Measurements from ENCODE around the gene PLEKHH1. TPM values are rescaled to one million over a fixed set of nuclear protein-coding genes. Genes with fewer than 3 reads are reported as not detected.
"Not testable (repeated sequence)": the region's sequence is repeated elsewhere in the genome, so short reads cannot be mapped to it uniquely, and the experiment has no call there.

Gene PLEKHH1
- total RNA-seq, 4 donors from 2014 or later, result 0.75 to 3.4 (median 2.5) TPM

- peak; percentile 94 to 98 for TF ChIP-seq POLR2A (IDR thresholded peaks at IDR 0.05)
- peak in 1 of 5 experiments; percentile 16 for TF ChIP-seq CTCF (IDR thresholded peaks at IDR 0.05 in 4 of 5, conservative IDR thresholded peaks at IDR 0.05 in 1 of 5)
- intact Hi-C loops (cut with DNase I; ENCODE audit: low total_unique reads) (loop anchor here (1.0 to 10.0 kb wide), 6 partner anchors 48 to 1533 kb away; partner anchors contain the start of genes DCAF5, RAD51B, VTI1B and ZFYVE26), in situ Hi-C loops (cut with MboI; ENCODE audit: low sequenced_read_pairs in 4 of 4) (loop anchor here (5.0 to 10.0 kb wide), 5 partner anchors 45 to 85 kb away; partner anchors contain the start of genes RDH12 (in 2 of the 4) and VTI1B (in 2 of the 4))
- Histone ChIP-seq H3K4me3 (peak within 1 kb of the TSS; percentile 69 to 89 (median 78)), H3K36me3 (peaks cover 0 to 11% of the 10 kb centered on the region in 2 donors), H3K27ac (peak within 1 kb of the TSS; percentile 81 to 97 (median 90)), H3K9me3 (no peaks in the 10 kb centered on the region), H3K4me1 (peaks cover 21 to 40% of the 10 kb centered on the region in 2 donors), H3K27me3 (no peaks in the 10 kb centered on the region)
- DNase-seq (peak; percentile 96), ATAC-seq (peak; percentile 59 to 76)
These were observed 86.5 kb downstream of the PLEKHH1 start, which contains the start of gene ARG2 for GRCh38 chr14:67619446-67620216. TSS of gene ARG2 (plus strand) at chr14:67619920. CDS start at chr14:67619978, 58 bp downstream.

- Histone ChIP-seq H3K4me3 (peak overlapping the region; percentile 69 to 89 (median 78)), H3K36me3 (peaks cover 0 to 17% of the 10 kb centered on the region in 2 donors), H3K4me1 (peaks cover 21 to 40% of the 10 kb centered on the region in 2 donors), H3K27ac (peak overlapping the region; percentile 81 to 97 (median 90)), H3K9me3 (no peaks in the 10 kb centered on the region), H3K27me3 (no peaks in the 10 kb centered on the region)
- peak; percentile 36 to 48 for DNase-seq
- no peak for TF ChIP-seq POLR2A (IDR thresholded peaks at IDR 0.05)
- TF ChIP-seq CTCF (IDR thresholded peaks at IDR 0.05 in 4 of 5, conservative IDR thresholded peaks at IDR 0.05 in 1 of 5), result no peak
- peak; percentile 5 to 23 for ATAC-seq
- in situ Hi-C loops (cut with MboI; ENCODE audit: low sequenced_read_pairs in 4 of 4) (no loop called here), intact Hi-C loops (cut with DNase I; ENCODE audit: low total_unique reads) (loop anchor here (2.0 kb wide), 1 partner anchor 926 kb away; no protein-coding TSS in a partner anchor)
These were observed 87.2 kb downstream of the PLEKHH1 start for GRCh38 chr14:67620217-67620785.

GRCh38 chr14:67622675-67623074 lies 89.6 kb downstream of the PLEKHH1 start:
- H3K4me1 ChIP-seq, result peaks cover 21 to 40% of the 10 kb centered on the region in 2 donors
- H3K9me3 ChIP-seq, result no peaks in the 10 kb centered on the region
- H3K4me3 ChIP-seq, result peak overlapping the region in 3 of 4 donors; percentile 4 to 89 (median 80)
- peak; percentile 29 to 47 for ATAC-seq
- peak overlapping the region; percentile 75 to 97 (median 90) for H3K27ac ChIP-seq
- no peaks in the 10 kb centered on the region for H3K27me3 ChIP-seq
- intact Hi-C loops (cut with DNase I; ENCODE audit: low total_unique reads), result loop anchor here (1.0 to 2.0 kb wide), 2 partner anchors 14 to 22 kb away; no protein-coding TSS in a partner anchor
- H3K36me3 ChIP-seq, result peaks cover 0 to 20% of the 10 kb centered on the region in 2 donors
- in situ Hi-C loops (cut with MboI; ENCODE audit: low sequenced_read_pairs in 4 of 4), result no loop called here
- DNase-seq, result peak in 1 of 2 donors; percentile 54
- TF ChIP-seq CTCF (IDR thresholded peaks at IDR 0.05 in 4 of 5, conservative IDR thresholded peaks at IDR 0.05 in 1 of 5) (no peak), POLR2A (IDR thresholded peaks at IDR 0.05) (peak in 1 of 2 donors; percentile 56)

- Histone ChIP-seq H3K27me3 (no peaks in the 10 kb centered on the region), H3K36me3 (peaks cover 0 to 25% of the 10 kb centered on the region in 2 donors), H3K27ac (peak overlapping the region; percentile 75 to 97 (median 90)), H3K4me1 (peaks cover 21 to 40% of the 10 kb centered on the region in 2 donors), H3K4me3 (peak overlapping the region in 3 of 4 donors; percentile 4 to 89 (median 80)), H3K9me3 (no peaks in the 10 kb centered on the region)
- ATAC-seq (peak; percentile 25 to 60), DNase-seq (no peak)
- intact Hi-C loops (cut with DNase I; ENCODE audit: low total_unique reads) (loop anchor here (1.0 to 2.0 kb wide), 2 partner anchors 13 to 22 kb away; no protein-coding TSS in a partner anchor), in situ Hi-C loops (cut with MboI; ENCODE audit: low sequenced_read_pairs in 4 of 4) (no loop called here)
- TF ChIP-seq POLR2A (IDR thresholded peaks at IDR 0.05), result no peak
- no peak for TF ChIP-seq CTCF (IDR thresholded peaks at IDR 0.05 in 4 of 5, conservative IDR thresholded peaks at IDR 0.05 in 1 of 5)
These were observed 90.0 kb downstream of the PLEKHH1 start for GRCh38 chr14:67623114-67623513.

- ATAC-seq; in situ Hi-C loops (cut with MboI; ENCODE audit: low sequenced_read_pairs in 4 of 4); DNase-seq; H3K4me3 ChIP-seq; intact Hi-C loops (cut with DNase I; ENCODE audit: low total_unique reads); H3K9me3 ChIP-seq; H3K27me3 ChIP-seq: not testable (repeated sequence)
- H3K4me1 ChIP-seq, result peaks cover 21 to 24% of the 10 kb centered on the region in 2 donors
- peak overlapping the region in 1 of 4 donors; percentile 27 for H3K27ac ChIP-seq
- H3K36me3 ChIP-seq, result peaks cover 0 to 21% of the 10 kb centered on the region in 2 donors
These were observed 93.0 kb downstream of the PLEKHH1 start for GRCh38 chr14:67626131-67626530.
